ENCODE data around the gene USP15.

USP15 gene

DNA sequence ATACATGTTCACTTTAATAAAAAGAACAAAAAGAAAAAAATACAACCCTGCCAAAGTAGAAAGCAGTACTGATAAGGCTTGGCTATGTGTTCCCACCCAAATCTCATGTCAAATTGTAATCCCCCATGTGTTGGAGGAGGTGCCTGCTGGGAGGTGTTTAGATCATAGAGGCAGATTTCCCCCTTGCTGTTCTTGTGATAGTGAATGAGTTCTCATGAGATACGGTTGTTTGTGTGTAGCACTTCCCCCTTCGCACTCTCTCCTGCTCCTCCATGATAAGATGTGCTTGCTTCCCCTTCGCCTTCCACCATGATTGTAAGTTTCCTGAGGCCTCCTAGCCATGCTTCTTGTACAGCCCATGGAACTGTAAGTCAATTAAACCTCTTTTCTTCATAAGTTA, 59.9 kb downstream of the USP15 start:
- Histone ChIP-seq H3K4me3 (ENCODE audit: low read depth, low read length) (no peak overlapping the region), H3K4me1 (ENCODE audit: control insufficient read depth, insufficient read depth, low read length) (no peaks in the 10 kb centered on the region), H3K9me3 (ENCODE audit: control insufficient read depth, insufficient read depth, low read depth, low read length) (no peaks in the 10 kb centered on the region), H3K36me3 (ENCODE audit: control insufficient read depth in 2 of 2, insufficient read depth in 1 of 2, low read length in 2 of 2) (peaks cover 3 to 36% of the 10 kb centered on the region in 2 experiments), H3K27ac (ENCODE audit: extremely low read depth, low read depth, low read length) (no peak overlapping the region)
- ChIA-PET CTCF (no interaction called here), POLR2A (no interaction called here)
- TF ChIP-seq ZNF132 (tag by site-specific recombination; IDR thresholded peaks at IDR 0.05; ENCODE audit: borderline replicate concordance) (no peak), ZNF202 (tag by site-specific recombination; IDR thresholded peaks at IDR 0.05; ENCODE audit: borderline replicate concordance) (no peak), ZNF155 (tag by site-specific recombination; IDR thresholded peaks at IDR 0.05) (no peak), ZNF664 (tag by site-specific recombination; IDR thresholded peaks at IDR 0.05) (no peak), ZNF701 (tag by site-specific recombination; IDR thresholded peaks at IDR 0.05) (no peak)
- TF ChIP-seq, protein P1, sequence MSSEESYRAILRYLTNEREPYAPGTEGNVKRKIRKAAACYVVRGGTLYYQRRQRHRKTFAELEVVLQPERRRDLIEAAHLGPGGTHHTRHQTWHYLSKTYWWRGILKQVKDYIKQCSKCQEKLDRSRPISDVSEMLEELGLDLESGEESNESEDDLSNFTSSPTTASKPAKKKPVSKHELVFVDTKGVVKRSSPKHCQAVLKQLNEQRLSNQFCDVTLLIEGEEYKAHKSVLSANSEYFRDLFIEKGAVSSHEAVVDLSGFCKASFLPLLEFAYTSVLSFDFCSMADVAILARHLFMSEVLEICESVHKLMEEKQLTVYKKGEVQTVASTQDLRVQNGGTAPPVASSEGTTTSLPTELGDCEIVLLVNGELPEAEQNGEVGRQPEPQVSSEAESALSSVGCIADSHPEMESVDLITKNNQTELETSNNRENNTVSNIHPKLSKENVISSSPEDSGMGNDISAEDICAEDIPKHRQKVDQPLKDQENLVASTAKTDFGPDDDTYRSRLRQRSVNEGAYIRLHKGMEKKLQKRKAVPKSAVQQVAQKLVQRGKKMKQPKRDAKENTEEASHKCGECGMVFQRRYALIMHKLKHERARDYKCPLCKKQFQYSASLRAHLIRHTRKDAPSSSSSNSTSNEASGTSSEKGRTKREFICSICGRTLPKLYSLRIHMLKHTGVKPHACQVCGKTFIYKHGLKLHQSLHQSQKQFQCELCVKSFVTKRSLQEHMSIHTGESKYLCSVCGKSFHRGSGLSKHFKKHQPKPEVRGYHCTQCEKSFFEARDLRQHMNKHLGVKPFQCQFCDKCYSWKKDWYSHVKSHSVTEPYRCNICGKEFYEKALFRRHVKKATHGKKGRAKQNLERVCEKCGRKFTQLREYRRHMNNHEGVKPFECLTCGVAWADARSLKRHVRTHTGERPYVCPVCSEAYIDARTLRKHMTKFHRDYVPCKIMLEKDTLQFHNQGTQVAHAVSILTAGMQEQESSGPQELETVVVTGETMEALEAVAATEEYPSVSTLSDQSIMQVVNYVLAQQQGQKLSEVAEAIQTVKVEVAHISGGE (tag by site-specific recombination; conservative IDR thresholded peaks at IDR 0.05; ENCODE audit: low read depth) = no peak
- TF ChIP-seq, protein P2, sequence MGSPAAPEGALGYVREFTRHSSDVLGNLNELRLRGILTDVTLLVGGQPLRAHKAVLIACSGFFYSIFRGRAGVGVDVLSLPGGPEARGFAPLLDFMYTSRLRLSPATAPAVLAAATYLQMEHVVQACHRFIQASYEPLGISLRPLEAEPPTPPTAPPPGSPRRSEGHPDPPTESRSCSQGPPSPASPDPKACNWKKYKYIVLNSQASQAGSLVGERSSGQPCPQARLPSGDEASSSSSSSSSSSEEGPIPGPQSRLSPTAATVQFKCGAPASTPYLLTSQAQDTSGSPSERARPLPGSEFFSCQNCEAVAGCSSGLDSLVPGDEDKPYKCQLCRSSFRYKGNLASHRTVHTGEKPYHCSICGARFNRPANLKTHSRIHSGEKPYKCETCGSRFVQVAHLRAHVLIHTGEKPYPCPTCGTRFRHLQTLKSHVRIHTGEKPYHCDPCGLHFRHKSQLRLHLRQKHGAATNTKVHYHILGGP (tag by site-specific recombination; IDR thresholded peaks at IDR 0.05) = no peak

DNA sequence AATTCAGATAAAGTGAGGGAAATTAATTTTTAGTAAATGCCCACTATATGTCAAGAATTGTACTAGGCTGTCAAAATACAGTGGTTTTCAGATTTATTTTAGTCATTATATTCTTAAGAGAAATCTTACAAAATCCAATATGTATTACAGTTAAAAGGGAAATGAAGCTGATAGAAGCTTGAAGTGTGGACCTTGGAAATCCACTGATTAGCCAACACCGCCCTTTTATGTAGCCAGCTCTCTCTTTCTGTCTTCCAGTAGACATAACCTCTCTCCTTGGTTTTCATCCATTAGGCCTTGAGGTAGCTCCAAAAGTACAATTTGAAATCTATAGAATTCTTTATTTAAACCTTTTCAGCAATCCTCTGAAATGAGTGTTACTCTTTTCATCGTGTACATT, 63.2 kb downstream of the USP15 start:
- H3K36me3 ChIP-seq (ENCODE audit: control insufficient read depth in 2 of 2, insufficient read depth in 1 of 2, low read length in 2 of 2) = peaks cover 3 to 27% of the 10 kb centered on the region in 2 experiments
- H3K27ac ChIP-seq (ENCODE audit: extremely low read depth, low read depth, low read length) = no peak overlapping the region
- H3K4me3 ChIP-seq (ENCODE audit: low read depth, low read length) = no peak overlapping the region
- TF ChIP-seq ZNF701 (tag by site-specific recombination; IDR thresholded peaks at IDR 0.05) (no peak), ZNF341 (tag by site-specific recombination; IDR thresholded peaks at IDR 0.05; ENCODE audit: low read depth) (no peak), ZNF223 (tag by site-specific recombination; IDR thresholded peaks at IDR 0.05) (no peak), ZNF175 (tag by site-specific recombination; IDR thresholded peaks at IDR 0.05) (no peak), ZNF169 (tag by site-specific recombination; IDR thresholded peaks at IDR 0.05) (no peak), ZNF707 (tag by site-specific recombination; IDR thresholded peaks at IDR 0.05) (no peak), ZNF292 (tag by site-specific recombination; IDR thresholded peaks at IDR 0.05; ENCODE audit: borderline replicate concordance, low read depth) (no peak), OSR2 (tag by site-specific recombination; IDR thresholded peaks at IDR 0.05) (no peak), ZNF585B (tag by site-specific recombination; IDR thresholded peaks at IDR 0.05) (no peak), ZFP3 (tag by site-specific recombination; IDR thresholded peaks at IDR 0.05; ENCODE audit: low read depth) (no peak), ZNF549 (tag by site-specific recombination; IDR thresholded peaks at IDR 0.05) (no peak), ZBTB21 (tag by site-specific recombination; IDR thresholded peaks at IDR 0.05) (no peak), GLIS2 (tag by site-specific recombination; IDR thresholded peaks at IDR 0.05) (no peak), ZIC2 (tag by site-specific recombination; IDR thresholded peaks at IDR 0.05) (no peak)
- TF ChIP-seq, protein P3, sequence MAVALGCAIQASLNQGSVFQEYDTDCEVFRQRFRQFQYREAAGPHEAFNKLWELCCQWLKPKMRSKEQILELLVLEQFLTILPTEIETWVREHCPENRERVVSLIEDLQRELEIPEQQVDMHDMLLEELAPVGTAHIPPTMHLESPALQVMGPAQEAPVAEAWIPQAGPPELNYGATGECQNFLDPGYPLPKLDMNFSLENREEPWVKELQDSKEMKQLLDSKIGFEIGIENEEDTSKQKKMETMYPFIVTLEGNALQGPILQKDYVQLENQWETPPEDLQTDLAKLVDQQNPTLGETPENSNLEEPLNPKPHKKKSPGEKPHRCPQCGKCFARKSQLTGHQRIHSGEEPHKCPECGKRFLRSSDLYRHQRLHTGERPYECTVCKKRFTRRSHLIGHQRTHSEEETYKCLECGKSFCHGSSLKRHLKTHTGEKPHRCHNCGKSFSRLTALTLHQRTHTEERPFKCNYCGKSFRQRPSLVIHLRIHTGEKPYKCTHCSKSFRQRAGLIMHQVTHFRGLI (tag by site-specific recombination; IDR thresholded peaks at IDR 0.05) = no peak
- TF ChIP-seq, protein P4, sequence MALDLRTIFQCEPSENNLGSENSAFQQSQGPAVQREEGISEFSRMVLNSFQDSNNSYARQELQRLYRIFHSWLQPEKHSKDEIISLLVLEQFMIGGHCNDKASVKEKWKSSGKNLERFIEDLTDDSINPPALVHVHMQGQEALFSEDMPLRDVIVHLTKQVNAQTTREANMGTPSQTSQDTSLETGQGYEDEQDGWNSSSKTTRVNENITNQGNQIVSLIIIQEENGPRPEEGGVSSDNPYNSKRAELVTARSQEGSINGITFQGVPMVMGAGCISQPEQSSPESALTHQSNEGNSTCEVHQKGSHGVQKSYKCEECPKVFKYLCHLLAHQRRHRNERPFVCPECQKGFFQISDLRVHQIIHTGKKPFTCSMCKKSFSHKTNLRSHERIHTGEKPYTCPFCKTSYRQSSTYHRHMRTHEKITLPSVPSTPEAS (tag by site-specific recombination; IDR thresholded peaks at IDR 0.05) = no peak
- CTCF ChIA-PET = no interaction called here
- no peaks in the 10 kb centered on the region for H3K9me3 ChIP-seq (ENCODE audit: control insufficient read depth, insufficient read depth, low read depth, low read length)
- H3K4me1 ChIP-seq (ENCODE audit: control insufficient read depth, insufficient read depth, low read length) = no peaks in the 10 kb centered on the region
- POLR2A ChIA-PET = no interaction called here
